ENCODE data around the gene CEP104.
"Not testable (repeated sequence)": the region's sequence is repeated elsewhere in the genome, so short reads cannot be mapped to it uniquely, and the experiment has no call there.

Gene CEP104

GRCh38 chr1:3821447-3821846 lies 35.6 kb downstream of the CEP104 start:
- no peak for DNase-seq

GRCh38 chr1:3821004-3821403 lies 36.0 kb downstream of the CEP104 start:
- peak; percentile 79 to 91 for DNase-seq

- DNase-seq = no peak
Measured at GRCh38 chr1:3820316-3820715, 36.7 kb downstream of the CEP104 start.

DNA sequence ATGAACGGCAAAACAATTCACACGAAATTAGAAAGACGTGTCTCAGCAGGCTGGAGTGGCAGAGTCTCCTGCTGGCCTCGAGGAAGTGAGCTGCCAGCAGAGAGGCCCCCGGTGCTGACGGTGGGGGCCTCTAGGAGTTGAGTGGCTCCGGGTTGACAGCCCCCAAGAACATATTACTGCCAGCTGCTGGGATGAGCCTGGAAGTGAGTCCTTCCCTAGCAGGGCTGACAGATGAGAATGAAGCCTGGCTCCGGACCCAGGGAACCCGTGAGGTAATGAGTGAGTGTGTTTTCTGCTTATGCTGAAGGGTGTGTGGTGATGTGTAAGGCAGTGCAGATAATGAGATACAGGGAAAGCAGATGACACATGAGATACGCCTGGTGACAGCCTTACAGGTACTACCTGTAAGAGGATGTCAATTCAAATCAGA lies 37.2 kb downstream of the CEP104 start:
- DNase-seq = no peak

GRCh38 chr1:3817821-3818597 lies 39.0 kb downstream of the CEP104 start:
- no peak for DNase-seq

- DNase-seq = no peak
Measured at GRCh38 chr1:3817138-3817740, 39.8 kb downstream of the CEP104 start.

DNA sequence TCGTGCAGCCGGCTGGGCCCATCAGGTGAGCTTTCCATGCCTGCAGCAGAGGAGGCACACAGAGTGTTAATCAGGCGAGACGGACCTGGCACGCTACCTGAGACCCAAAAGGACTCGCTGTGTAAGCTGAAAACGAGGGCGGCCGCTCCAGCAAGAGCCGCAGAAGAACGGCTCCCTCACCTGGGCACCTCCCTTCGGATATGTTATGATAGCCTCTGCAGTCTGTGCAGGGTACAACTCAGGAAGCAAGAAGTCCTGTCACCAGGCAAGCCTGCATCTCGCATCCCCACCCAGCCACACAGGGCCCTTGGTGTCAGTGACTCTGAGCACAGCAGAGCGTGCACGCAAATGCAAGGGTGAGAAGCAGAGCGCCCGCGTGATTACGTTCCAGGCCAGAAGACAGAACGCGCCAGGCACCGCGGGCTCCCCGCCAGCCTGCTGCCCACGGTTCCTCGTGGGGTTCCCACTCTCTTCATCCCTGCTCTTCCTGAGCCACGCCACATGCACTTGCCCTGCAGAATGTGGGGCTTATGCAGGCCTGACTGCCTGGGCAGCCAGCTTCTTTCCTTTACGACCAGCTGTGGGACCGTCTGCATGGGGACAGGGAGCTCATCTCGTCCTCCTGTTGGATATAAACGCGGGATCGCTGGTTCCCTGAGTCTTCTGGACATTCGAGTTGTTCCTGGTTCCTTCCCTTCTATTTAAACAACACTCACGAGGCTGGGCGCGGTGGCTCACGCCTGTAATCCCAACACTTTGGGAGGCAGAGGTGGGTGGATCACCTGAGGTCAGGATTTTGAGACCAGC lies 40.5 kb downstream of the CEP104 start:
- DNase-seq = no peak

DNA sequence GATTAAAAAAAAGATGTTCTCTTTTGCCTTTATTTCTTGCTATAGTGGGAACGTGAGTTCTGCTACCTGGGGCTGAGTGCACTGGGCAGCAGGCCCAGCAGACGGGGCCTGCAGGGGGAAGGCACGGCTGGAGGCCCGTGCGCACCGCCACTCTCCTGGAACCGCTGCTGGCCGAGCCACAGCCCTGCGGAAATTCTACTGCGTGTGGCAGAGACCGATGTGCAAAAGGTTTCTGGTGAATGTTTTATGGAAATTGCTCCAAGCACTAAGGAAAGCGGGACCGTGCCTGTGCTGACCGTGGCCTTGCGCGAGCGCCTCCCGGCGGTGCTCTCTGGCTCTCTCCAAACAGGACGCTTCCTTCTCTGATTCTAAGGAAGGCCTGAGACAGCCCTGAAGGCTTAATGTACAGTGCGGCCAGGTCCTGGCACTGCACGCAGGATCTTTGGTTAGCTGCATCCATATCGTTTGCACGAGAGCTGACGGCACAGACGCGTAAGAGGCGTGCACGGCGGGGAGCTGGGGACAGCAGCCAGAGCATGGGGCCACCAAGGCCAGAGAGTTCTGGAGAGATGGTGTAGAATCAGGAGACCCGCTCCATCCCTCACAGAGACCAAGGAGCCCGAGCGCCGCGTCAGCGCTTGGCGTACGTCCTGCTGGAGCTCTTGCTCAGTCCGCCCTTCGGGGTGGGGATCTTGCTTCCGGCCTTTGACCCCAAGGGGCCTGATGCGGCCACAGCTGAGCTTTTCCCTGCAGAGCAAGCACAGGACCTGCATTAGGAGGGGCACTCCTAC lies 42.0 kb downstream of the CEP104 start:
- no peak for DNase-seq

DNA sequence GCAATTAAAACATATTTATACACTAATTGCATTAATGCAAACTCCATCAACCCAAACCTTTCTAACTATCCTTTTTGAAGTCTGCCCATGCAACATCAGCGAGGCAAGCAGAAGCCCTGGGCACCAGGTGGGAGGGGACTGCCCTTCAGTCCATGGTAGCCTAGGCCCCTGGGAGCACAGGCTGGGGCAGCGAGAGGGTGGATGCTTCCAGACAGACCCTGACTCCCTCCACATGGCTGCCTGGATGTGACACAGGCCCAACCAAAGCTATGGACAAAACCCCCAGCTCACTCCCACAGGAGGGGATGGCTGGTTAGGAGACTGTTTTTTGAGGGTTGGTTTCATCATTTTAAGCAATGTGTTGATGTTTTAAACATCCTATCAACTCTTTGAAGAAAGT lies 42.9 kb downstream of the CEP104 start:
- no peak for DNase-seq

GRCh38 chr1:3811595-3811911 lies 45.5 kb downstream of the CEP104 start:
- no peak for DNase-seq

GRCh38 chr1:3810149-3810761 lies 46.8 kb downstream of the CEP104 start:
- not testable (repeated sequence) for DNase-seq

- DNase-seq = no peak
Measured at GRCh38 chr1:3809680-3810079, 47.3 kb downstream of the CEP104 start.

DNA sequence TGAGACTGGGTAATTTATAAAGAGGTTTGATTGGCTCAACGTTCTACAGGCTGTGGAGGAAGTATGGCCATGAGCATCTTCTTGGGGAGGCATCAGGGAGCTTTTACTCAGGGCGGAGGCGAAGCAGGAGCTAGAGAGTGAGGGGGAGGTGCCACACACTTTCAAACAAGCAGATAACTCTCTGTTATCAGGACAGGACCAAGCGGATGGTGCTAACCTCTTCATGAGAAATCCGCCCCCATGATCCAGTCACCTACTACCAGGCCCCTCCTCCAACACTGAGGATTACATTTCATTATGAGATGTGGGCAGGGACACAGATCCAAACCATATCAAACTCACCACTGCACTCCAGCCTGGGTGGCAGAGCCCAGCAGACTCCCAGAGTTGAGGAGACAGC lies 49.2 kb downstream of the CEP104 start:
- DNase-seq = no peak

DNA sequence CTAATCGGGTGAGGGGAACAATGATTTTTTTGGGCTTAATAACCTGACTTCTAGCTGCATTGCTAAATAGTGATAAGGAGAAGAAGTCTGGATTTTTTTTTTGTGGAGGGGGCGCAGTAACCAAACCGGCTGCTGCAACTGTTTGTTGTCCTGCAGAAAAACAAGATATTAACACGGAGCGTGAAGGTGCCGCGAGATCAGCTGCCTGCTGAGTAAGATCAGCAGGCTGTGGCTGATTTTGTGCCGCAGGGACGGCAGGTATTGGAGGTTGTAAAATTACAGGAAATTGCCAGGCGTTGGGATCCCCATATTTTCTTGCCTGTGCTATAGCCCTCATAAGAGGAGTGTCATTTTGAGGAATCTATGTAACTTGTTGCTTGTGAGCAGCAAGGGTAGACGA lies 52.0 kb downstream of the CEP104 start:
- DNase-seq = no peak

GRCh38 chr1:3804627-3804944 lies 52.4 kb downstream of the CEP104 start:
- not testable (repeated sequence) for DNase-seq

DNA sequence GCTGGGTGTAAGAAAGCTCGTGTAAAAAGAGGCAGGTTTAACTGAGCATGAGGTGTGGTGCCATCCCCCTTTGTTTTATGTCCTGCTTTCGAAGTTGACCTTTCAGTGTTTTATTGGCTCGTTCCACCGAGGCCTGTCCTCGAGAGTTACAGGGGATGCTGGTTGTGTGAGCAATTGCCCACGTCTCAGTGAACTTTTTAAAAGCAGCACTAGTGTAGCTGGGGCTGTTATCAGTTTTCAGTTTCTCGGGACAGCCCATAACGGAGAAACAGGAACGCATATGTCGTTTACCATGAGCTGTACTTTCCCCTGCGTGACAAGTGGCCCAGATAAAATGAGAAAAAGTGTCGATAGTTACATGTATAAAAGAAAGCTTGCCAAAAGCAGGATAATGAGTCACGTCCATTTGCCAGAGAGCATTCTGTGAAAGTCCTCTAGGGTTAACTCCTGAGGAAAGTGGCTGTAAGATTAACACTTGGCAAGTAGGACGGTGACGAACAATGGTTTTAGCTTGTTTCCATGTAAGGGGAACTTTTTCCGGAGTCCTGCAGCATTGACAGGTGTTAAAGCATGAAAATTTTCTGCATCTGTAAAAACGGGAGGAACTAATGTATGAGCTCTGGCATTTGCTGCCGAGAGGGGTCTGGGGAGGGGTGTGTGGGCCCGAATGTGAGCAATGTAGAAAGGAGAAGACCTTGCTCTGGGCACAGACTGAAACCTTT lies 52.9 kb downstream of the CEP104 start:
- DNase-seq = no peak

GRCh38 chr1:3800795-3801194 lies 56.2 kb downstream of the CEP104 start:
- DNase-seq = not testable (repeated sequence)

DNA sequence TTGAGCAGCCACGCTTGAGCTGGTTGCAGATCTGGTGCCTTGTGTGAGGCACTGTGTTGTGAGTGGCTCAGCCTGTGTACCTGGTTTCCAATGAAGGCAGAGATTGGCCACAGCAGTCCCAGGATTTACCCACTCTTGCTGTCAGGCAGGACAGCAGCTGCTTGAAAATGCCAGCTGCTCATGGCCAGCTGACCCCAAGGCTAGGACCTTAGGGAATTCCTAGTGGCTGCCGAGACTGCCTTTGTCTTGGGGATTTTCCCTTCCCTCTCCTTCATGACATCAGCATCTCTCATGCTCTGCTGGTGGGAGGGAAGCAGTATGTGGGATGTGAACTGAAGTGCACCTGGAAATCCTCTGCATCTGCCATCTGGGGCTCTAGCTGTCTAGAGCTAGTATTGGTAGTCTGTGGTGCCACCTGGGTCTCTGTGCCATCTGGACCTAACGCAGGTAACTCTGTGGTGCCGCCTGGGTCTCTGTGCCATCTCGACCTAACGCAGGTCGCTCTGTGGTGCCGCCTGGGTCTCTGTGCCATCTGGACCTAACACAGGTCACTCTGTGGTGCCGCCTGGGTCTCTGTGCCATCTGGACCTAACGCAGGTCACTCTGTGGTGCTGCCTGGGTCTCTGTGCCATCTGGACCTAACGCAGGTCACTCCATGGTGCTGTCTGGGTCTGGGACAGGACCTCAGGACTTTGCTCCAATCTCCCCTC lies 56.9 kb downstream of the CEP104 start:
- no peak for DNase-seq

- peak; percentile 86 to 96 for DNase-seq
Measured at GRCh38 chr1:3796215-3797061, 60.6 kb downstream of the CEP104 start, which contains the start of gene LRRC47. Gene LRRC47 (minus strand): TSS chr1:3796498. CDS start chr1:3796476, 22 bp downstream.
